CD14-positive monocyte (primary cell): ENCODE measurements around the gene TCF25. TPM values are rescaled to one million over a fixed set of nuclear protein-coding genes. Genes with fewer than 3 reads are reported as not detected.

Experiments used
- DNase-seq, 3 donors: peaks; one replicate each; pipeline ENCODE4 v3.0.0-alpha.2; 2011 to 2022
- H2AFZ ChIP-seq: 2 replicates; pipeline ENCODE4 v1.6.0; 2012; ENCODE audit warnings: mild to moderate bottlenecking, low read depth, low read length, inconsistent platforms; ENCODE audit not compliant: insufficient read depth, poor library complexity, severe bottlenecking
- H3K27ac ChIP-seq, 2 donors: 1 replicate in 1 of 2; 2 replicates in 1 of 2; pipeline ENCODE4 v1.5.1; 2012 to 2013; ENCODE audit warnings: low read length in 2 of 2, control low read depth in 1 of 2, inconsistent platforms in 1 of 2, low read depth in 1 of 2, mild to moderate bottlenecking in 1 of 2
- H3K27me3 ChIP-seq, 2 donors: one replicate each; pipeline versions ENCODE4 v1.6.0 to v1.6.1; 2011 to 2013; ENCODE audit warnings: low read length in 2 of 2; ENCODE audit not compliant: control insufficient read depth in 2 of 2, insufficient read depth in 2 of 2
- H3K36me3 ChIP-seq, 2 donors: replicated peaks in 1 of 2; 1 replicate in 1 of 2; 2 replicates in 1 of 2; pipeline versions ENCODE4 v1.5.1 to v1.6.1; 2012 to 2013; ENCODE audit warnings: low read length in 2 of 2, control low read depth in 1 of 2, inconsistent platforms in 1 of 2, mild to moderate bottlenecking in 1 of 2; ENCODE audit not compliant: insufficient read depth in 2 of 2, control insufficient read depth in 1 of 2
- H3K4me1 ChIP-seq, 2 donors: 1 replicate in 1 of 2; 2 replicates in 1 of 2; pipeline versions ENCODE4 v1.5.1 to v1.6.1; 2012 to 2013; ENCODE audit warnings: low read length in 2 of 2, control low read depth in 1 of 2, inconsistent platforms in 1 of 2, mild to moderate bottlenecking in 1 of 2, moderate library complexity in 1 of 2; ENCODE audit not compliant: insufficient read depth in 2 of 2, control insufficient read depth in 1 of 2
- H3K4me2 ChIP-seq: replicated peaks from 2 replicates; pipeline ENCODE3; 2012; ENCODE audit warnings: low read length, moderate library complexity, mild to moderate bottlenecking; ENCODE audit not compliant: poor library complexity, severe bottlenecking; ENCODE audit errors: extremely low read depth
- H3K4me3 ChIP-seq, 3 experiments: fragments of 200-600 bp in 1 of 3; sonication (generic) in 1 of 3; replicated peaks in 1 of 3; 1 replicate in 2 of 3; 2 replicates in 1 of 3; pipeline ENCODE4 v1.5.1; 2011 to 2013; ENCODE audit warnings: low read length in 3 of 3, mild to moderate bottlenecking in 3 of 3, control low read depth in 2 of 3, low read depth in 2 of 3, inconsistent platforms in 1 of 3, moderate library complexity in 1 of 3
- H3K79me2 ChIP-seq: 2 replicates; pipeline ENCODE4 v1.6.0; 2012; ENCODE audit warnings: mild to moderate bottlenecking, control low read depth, inconsistent platforms, low read length, moderate library complexity; ENCODE audit not compliant: insufficient read depth
- H3K9ac ChIP-seq: 2 replicates; pipeline ENCODE4 v1.6.0; 2017; ENCODE audit warnings: low read length, mild to moderate bottlenecking; ENCODE audit not compliant: insufficient read depth, poor library complexity, severe bottlenecking
- H3K9me3 ChIP-seq, 2 donors: replicated peaks in 1 of 2; 1 replicate in 1 of 2; 2 replicates in 1 of 2; pipeline versions ENCODE4 v1.5.1 to v1.6.1; 2012 to 2013; ENCODE audit warnings: low read length in 2 of 2, control low read depth in 1 of 2; ENCODE audit not compliant: control insufficient read depth in 1 of 2, insufficient read depth in 1 of 2
- H4K20me1 ChIP-seq: 2 replicates; pipeline ENCODE4 v1.6.0; 2012; ENCODE audit warnings: mild to moderate bottlenecking, low read length, control low read depth, moderate library complexity; ENCODE audit not compliant: insufficient read depth
- H3K27ac Mint-ChIP-seq, 7 donors: one replicate each; pipeline ENCODE4 v1.8.0; 2020; ENCODE audit warnings: mild to moderate bottlenecking in 7 of 7, mixed read lengths in 7 of 7, moderate library complexity in 6 of 7, inconsistent platforms in 2 of 7
- H3K27me3 Mint-ChIP-seq, 3 donors: one replicate each; pipeline ENCODE4 v1.8.0; 2021 to 2022; ENCODE audit warnings: low read depth in 3 of 3, mild to moderate bottlenecking in 3 of 3, mixed read lengths in 3 of 3, moderate library complexity in 3 of 3, inconsistent platforms in 1 of 3
- H3K36me3 Mint-ChIP-seq, 2 donors: one replicate each; pipeline ENCODE4 v1.8.0; 2020; ENCODE audit warnings: mixed read lengths in 2 of 2, inconsistent platforms in 1 of 2, mild to moderate bottlenecking in 1 of 2
- H3K4me1 Mint-ChIP-seq: one replicate; pipeline ENCODE4 v1.8.0; 2020; ENCODE audit warnings: mild to moderate bottlenecking, mixed read lengths
- H3K4me3 Mint-ChIP-seq, 2 donors: one replicate each; pipeline ENCODE4 v1.8.0; 2020; ENCODE audit warnings: mild to moderate bottlenecking in 2 of 2, mixed read lengths in 2 of 2, moderate library complexity in 1 of 2
- H3K9me3 Mint-ChIP-seq, 7 donors: one replicate each; pipeline ENCODE4 v1.8.0; 2020 to 2022; ENCODE audit warnings: mixed read lengths in 7 of 7, mild to moderate bottlenecking in 6 of 7, moderate library complexity in 6 of 7, inconsistent platforms in 2 of 7
- CTCF ChIP-seq: fragments of 200-600 bp; IDR thresholded peaks from one replicate; pipeline ENCODE4 v1.8.0; 2022; ENCODE audit warnings: antibody characterized with exemption, mild to moderate bottlenecking
- WGBS: methylation state at CpG from one replicate; pipeline ENCODE4 v1.1.5; 2013; ENCODE audit warnings: missing lambda C conversion rate; ENCODE audit not compliant: insufficient coverage; 5-methylcytosine and 5-hydroxymethylcytosine counted together
- intact Hi-C, 2 donors: fragments of 100-400 bp; cut with micrococcal nuclease; formaldehyde crosslinking; loops; one replicate each; pipeline versions ENCODE4 v1.15.0 to v1.15.1; 2023
- polyA plus RNA-seq, 3 donors: library from polyadenylated mRNA; depleted of rRNA in 1 of 3; unstranded in 2 of 3; stranded (reverse) in 1 of 3; fragments of 300-500 nt in 2 of 3; fragments of >200 nt in 1 of 3; fragmentation: Illumina TruSeq in 2 of 3; gene quantifications; 1 replicate in 2 of 3; 2 replicates in 1 of 3; pipeline ENCODE4 v1.2.3, GENCODE V29; 2012 to 2021

The TCF25 gene
- polyA plus RNA-seq, 3 donors = 98.0 to 231 (median 114) TPM

DNA sequence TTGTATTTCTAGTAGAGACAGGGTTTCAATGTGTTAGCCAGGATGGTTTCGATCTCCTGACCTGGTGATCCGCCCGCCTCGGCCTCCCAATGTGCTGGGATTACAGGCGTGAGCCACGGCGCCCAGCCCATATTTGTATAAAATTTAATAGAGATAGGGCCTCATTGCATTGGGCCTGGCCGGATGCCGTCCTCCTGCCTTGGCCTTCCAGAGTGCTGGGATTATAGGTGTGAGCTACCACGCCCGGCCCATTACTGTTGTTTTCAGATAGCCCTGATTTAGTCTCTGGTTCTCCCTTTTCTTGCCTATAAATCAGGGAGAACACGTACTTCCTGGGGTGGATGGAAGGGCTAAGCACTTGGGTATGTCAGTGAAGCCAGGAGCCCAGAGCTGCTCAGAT, 78.7 kb downstream of the TCF25 start:
- H3K9me3 ChIP-seq = peaks cover 0 to 5% of the 10 kb centered on the region in 2 donors
- peaks cover 0 to 8% of the 10 kb centered on the region in 2 donors for H3K36me3 ChIP-seq
- H3K4me3 ChIP-seq = no peak overlapping the region
- Mint-ChIP-seq H3K36me3 (peaks cover 24 to 46% of the 10 kb centered on the region in 2 donors), H3K4me1 (peaks cover 64% of the 10 kb centered on the region), H3K4me3 (no peak overlapping the region), H3K9me3 (peaks cover 0 to 14% (median 2%) of the 10 kb centered on the region in 7 donors), H3K27ac (no peak overlapping the region), H3K27me3 (peaks cover 14 to 31% (median 30%) of the 10 kb centered on the region in 3 donors)
- H3K27me3 ChIP-seq = peaks cover 7 to 16% of the 10 kb centered on the region in 2 donors
- no peak overlapping the region for H3K4me2 ChIP-seq
- H3K79me2 ChIP-seq = peaks cover 14% of the 10 kb centered on the region
- TF ChIP-seq CTCF = no peak
- H3K4me1 ChIP-seq = peaks cover 53 to 64% of the 10 kb centered on the region in 2 donors
- H3K9ac ChIP-seq = no peak overlapping the region
- H3K27ac ChIP-seq = no peak overlapping the region
- no peak for DNase-seq
- no peak overlapping the region for H2AFZ ChIP-seq
- H4K20me1 ChIP-seq = peaks cover 25% of the 10 kb centered on the region
- intact Hi-C loops = no loop called here
- WGBS = 100% methylated on average over 3 of the region's 12 CpGs

DNA sequence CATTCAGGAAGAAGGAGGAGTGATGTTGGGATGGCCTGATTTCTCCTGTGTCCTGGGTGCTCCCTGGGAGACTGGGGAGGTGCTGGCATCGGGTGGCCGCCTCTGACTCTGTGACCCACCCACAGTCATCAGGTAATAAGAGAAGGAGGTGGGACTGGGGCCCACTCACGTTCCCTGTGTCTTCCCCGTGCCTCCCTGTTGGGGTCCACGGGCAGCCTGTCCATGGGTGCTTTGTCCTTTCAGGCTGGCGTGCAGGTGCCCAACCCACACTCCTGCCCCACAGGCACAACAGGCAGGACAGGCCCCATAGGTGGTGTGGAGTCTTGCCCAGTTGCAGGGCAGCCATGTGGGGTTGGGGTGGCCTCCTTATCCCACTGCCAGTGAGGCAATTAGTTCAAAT, 79.2 kb downstream of the TCF25 start:
- Histone ChIP-seq H3K27ac (no peak overlapping the region), H3K27me3 (peaks cover 3 to 11% of the 10 kb centered on the region in 2 donors), H3K4me3 (no peak overlapping the region), H4K20me1 (peaks cover 25% of the 10 kb centered on the region), H3K9ac (no peak overlapping the region), H3K4me2 (no peak overlapping the region), H3K4me1 (peaks cover 57 to 67% of the 10 kb centered on the region in 2 donors), H3K36me3 (peaks cover 0 to 8% of the 10 kb centered on the region in 2 donors), H2AFZ (no peak overlapping the region), H3K9me3 (peaks cover 0 to 3% of the 10 kb centered on the region in 2 donors), H3K79me2 (peaks cover 18% of the 10 kb centered on the region)
- no peak for TF ChIP-seq CTCF
- Mint-ChIP-seq H3K4me3 (no peak overlapping the region), H3K36me3 (peaks cover 24 to 46% of the 10 kb centered on the region in 2 donors), H3K4me1 (peaks cover 67% of the 10 kb centered on the region), H3K9me3 (peaks cover 0 to 14% (median 2%) of the 10 kb centered on the region in 7 donors), H3K27me3 (peaks cover 9 to 26% (median 25%) of the 10 kb centered on the region in 3 donors), H3K27ac (no peak overlapping the region)
- 100% methylated on average over 2 of the region's 6 CpGs for WGBS
- intact Hi-C loops = no loop called here
- no peak for DNase-seq
